ENCODE results near the gene DHCR24. TPM values are rescaled to one million over a fixed set of nuclear protein-coding genes. Genes with fewer than 3 reads are reported as not detected.

Gene DHCR24
- total RNA-seq, 4 donors from 2014 or later, result 167 to 525 (median 389) TPM

DNA sequence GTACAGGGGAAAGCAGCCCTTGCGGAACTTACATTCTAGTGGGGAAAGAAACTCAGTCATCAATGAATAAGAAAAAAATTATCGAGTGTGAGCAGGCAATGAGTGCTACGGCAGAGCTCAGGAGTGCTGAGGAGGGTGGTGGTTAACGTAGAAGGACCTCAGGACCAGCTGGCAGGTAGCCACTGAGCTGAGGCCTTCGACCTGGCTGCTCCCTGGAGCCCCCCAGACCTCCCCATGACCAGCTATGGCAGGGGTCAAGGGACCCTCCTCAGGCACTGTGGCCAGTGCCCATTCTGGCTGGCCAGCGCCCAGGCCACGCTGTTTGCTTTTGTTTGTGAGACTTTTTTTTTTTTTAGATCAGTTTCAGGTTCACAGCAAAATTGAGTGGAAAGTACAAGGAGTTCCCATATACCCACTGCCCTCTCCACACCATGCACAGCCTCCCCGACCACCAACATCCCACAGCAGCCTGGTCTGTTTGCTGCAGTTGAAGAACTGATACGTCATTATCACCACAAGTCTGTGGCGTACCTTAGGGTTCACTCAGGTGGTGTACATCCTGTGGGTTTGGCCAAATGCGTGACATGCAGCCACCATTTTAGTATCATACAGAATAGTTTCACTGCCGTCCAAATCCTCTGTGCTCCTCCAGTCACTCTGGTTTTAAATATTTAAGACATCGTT, 74.1 kb downstream of the DHCR24 start:
- Histone ChIP-seq H3K9me3 (no peaks in the 10 kb centered on the region), H3K27ac (no peak overlapping the region), H3K4me1 (peaks cover 12% of the 10 kb centered on the region), H3K4me3 (no peak overlapping the region), H3K36me3 (no peaks in the 10 kb centered on the region), H3K27me3 (no peaks in the 10 kb centered on the region)
- DNase-seq (ENCODE audit: low spot score in 2 of 2), result peak; percentile 20 to 53
- 86% methylated on average over 13 of the region's 13 CpGs for WGBS
- no peak for TF ChIP-seq POLR2AphosphoS5 (IDR thresholded peaks at IDR 0.05)
- TF ChIP-seq POLR2A (IDR thresholded peaks at IDR 0.05), result no peak

DNA sequence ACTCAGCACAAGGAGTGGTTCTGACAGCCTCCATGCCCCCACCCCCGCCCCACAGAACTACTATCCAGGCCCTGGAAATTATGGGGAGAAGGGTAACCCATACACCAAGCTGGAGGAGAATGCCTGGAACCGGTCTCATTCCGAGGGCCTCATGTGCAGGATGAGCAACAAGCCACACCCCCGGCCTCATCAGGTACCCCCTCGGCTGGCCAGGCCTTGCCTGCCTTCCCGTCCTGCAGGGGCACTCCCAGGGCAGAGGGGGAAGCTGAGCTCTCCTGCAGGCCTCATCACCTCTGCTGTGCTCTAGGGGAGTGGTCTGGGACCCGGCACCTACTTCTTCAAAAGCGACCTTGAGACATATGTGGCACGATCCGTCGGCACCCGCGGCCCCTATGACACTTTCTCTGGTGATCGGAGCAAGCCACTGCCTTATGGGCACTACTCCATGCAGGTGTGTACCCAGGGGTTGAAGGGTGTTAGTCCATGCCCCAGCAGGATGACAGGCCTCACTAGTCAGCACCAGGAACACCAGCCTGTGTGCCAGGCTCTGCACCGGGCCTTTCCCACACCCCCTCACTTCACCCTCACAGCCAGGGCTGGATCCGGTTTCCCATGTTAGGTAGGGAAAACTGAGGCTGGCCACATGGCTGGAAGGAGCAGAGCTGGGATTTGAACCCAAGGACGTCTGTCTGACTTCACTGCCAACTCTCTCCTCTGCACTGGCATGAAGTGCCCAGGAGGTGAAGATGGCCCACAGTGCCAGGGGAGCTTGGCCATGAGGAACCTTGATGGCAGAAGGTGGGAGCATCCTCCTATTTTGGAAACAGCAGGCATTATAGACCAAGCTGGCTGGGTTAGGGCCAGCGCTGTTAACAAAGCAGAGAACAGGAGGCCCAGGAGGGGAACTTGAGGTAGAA, 75.0 kb downstream of the DHCR24 start:
- no peak overlapping the region for H3K27ac ChIP-seq
- no peak overlapping the region for H3K4me3 ChIP-seq
- no peaks in the 10 kb centered on the region for H3K9me3 ChIP-seq
- no peaks in the 10 kb centered on the region for H3K36me3 ChIP-seq
- WGBS, result 86% methylated on average over 11 of the region's 18 CpGs
- TF ChIP-seq CTCF (IDR thresholded peaks at IDR 0.05) (no peak), EP300 (IDR thresholded peaks at IDR 0.05) (no peak), POLR2A (IDR thresholded peaks at IDR 0.05) (no peak), POLR2AphosphoS5 (IDR thresholded peaks at IDR 0.05) (no peak)
- peak; percentile 51 to 53 for DNase-seq (ENCODE audit: low spot score in 2 of 2)
- H3K4me1 ChIP-seq, result peaks cover 10% of the 10 kb centered on the region
- H3K27me3 ChIP-seq, result no peaks in the 10 kb centered on the region

- DNase-seq (ENCODE audit: low spot score in 2 of 2), result peak; percentile 26 to 32
- no peak for TF ChIP-seq POLR2A (IDR thresholded peaks at IDR 0.05)
- TF ChIP-seq POLR2AphosphoS5 (IDR thresholded peaks at IDR 0.05), result no peak
- TF ChIP-seq CTCF (IDR thresholded peaks at IDR 0.05), result no peak
- TF ChIP-seq EP300 (IDR thresholded peaks at IDR 0.05), result no peak
- H3K36me3 ChIP-seq, result no peaks in the 10 kb centered on the region
- H3K27ac ChIP-seq, result no peak overlapping the region
- H3K4me1 ChIP-seq, result peaks cover 12% of the 10 kb centered on the region
- H3K9me3 ChIP-seq, result no peaks in the 10 kb centered on the region
- no peaks in the 10 kb centered on the region for H3K27me3 ChIP-seq
- no peak overlapping the region for H3K4me3 ChIP-seq
- 85% methylated on average over 5 of the region's 5 CpGs for WGBS
Measured at GRCh38 chr1:54811066-54811465, 75.9 kb downstream of the DHCR24 start.

- no peak for TF ChIP-seq POLR2AphosphoS5 (IDR thresholded peaks at IDR 0.05)
- TF ChIP-seq EP300 (IDR thresholded peaks at IDR 0.05), result no peak
- peak; percentile 56 to 75 for TF ChIP-seq CTCF (IDR thresholded peaks at IDR 0.05)
- TF ChIP-seq POLR2A (IDR thresholded peaks at IDR 0.05), result no peak
- 45% methylated on average over 12 of the region's 13 CpGs for WGBS
- peak; percentile 67 to 78 for DNase-seq (ENCODE audit: low spot score in 2 of 2)
- Histone ChIP-seq H3K4me1 (peaks cover 13% of the 10 kb centered on the region), H3K9me3 (no peaks in the 10 kb centered on the region), H3K27me3 (no peaks in the 10 kb centered on the region), H3K36me3 (no peaks in the 10 kb centered on the region), H3K27ac (no peak overlapping the region), H3K4me3 (no peak overlapping the region)
Measured at GRCh38 chr1:54810153-54810942, 76.6 kb downstream of the DHCR24 start.

DNA sequence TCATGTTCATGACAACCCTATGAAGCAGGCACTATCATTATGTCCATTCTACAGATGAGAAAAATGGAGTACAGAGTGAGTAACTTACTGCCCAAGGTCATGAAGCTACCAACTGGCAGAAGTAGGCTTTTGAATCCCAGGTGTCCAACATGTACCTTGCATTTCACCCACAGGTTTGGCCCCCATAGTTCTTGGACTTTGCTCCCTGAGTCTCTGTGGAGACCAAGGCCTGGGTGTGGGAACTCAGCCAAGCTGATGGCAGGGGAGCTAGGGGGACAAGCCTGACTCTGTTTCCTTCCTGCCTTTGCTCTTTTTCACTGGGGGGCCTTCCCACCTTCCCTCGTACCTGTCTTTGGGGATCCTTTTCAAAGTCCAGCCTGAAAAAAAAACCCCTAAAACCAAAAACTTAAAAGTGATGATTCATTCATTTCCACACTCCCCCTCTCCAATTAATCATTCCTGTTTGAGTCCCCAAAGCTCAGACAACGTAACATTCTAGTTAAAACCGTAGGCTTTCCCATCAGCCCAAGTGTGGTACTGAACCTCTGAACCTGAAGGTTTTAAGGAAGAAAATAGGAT, 77.4 kb downstream of the DHCR24 start:
- peak; percentile 24 to 37 for DNase-seq (ENCODE audit: low spot score in 2 of 2)
- TF ChIP-seq EP300 (IDR thresholded peaks at IDR 0.05), result no peak
- TF ChIP-seq POLR2A (IDR thresholded peaks at IDR 0.05), result no peak
- TF ChIP-seq CTCF (IDR thresholded peaks at IDR 0.05), result no peak
- no peak for TF ChIP-seq POLR2AphosphoS5 (IDR thresholded peaks at IDR 0.05)
- Histone ChIP-seq H3K36me3 (no peaks in the 10 kb centered on the region), H3K27ac (no peak overlapping the region), H3K27me3 (no peaks in the 10 kb centered on the region), H3K9me3 (no peaks in the 10 kb centered on the region), H3K4me1 (peaks cover 11% of the 10 kb centered on the region), H3K4me3 (no peak overlapping the region)
- WGBS, result 59% methylated on average over 3 of the region's 3 CpGs

Measured in suprapubic skin (tissue), 4 donors.